Effector memory CD8-positive, alpha-beta T cell (primary cell): ENCODE results near the gene GADL1.

Experiments
- ATAC-seq: fragments of 150-1000 bp; cut with Tn5 transposase; replicated peaks from 2 replicates; pipeline ENCODE4 v1.10.0; 2021; ENCODE audit warnings: mild to moderate bottlenecking, moderate library complexity
- DNase-seq, 3 experiments: peaks; one replicate each; pipeline ENCODE4 v3.0.0; 2021
- H3K27ac Mint-ChIP-seq, 2 donors: one replicate each; pipeline ENCODE4 v1.8.0; 2022; ENCODE audit warnings: mild to moderate bottlenecking in 2 of 2, mixed read lengths in 2 of 2, moderate library complexity in 2 of 2
- H3K27me3 Mint-ChIP-seq, 2 donors: one replicate each; pipeline ENCODE4 v1.8.0; 2022; ENCODE audit warnings: mixed read lengths in 2 of 2
- H3K36me3 Mint-ChIP-seq: one replicate; pipeline ENCODE4 v1.8.0; 2022; ENCODE audit warnings: mild to moderate bottlenecking, moderate library complexity, mixed read lengths; ENCODE audit not compliant: insufficient read depth
- H3K4me1 Mint-ChIP-seq, 2 donors: one replicate each; pipeline ENCODE4 v1.8.0; 2022; ENCODE audit warnings: low read depth in 2 of 2, mixed read lengths in 2 of 2
- H3K4me3 Mint-ChIP-seq, 2 donors: one replicate each; pipeline ENCODE4 v1.8.0; 2022; ENCODE audit warnings: mild to moderate bottlenecking in 2 of 2, mixed read lengths in 2 of 2, moderate library complexity in 2 of 2
- H3K9me3 Mint-ChIP-seq, 2 donors: one replicate each; pipeline ENCODE4 v1.8.0; 2022; ENCODE audit warnings: mixed read lengths in 2 of 2

GADL1 gene

GRCh38 chr3:30826531-30826942, 67.9 kb downstream of the GADL1 start:
- Mint-ChIP-seq H3K27me3 (peaks cover 17 to 31% of the 10 kb centered on the region in 2 donors), H3K9me3 (no peaks in the 10 kb centered on the region), H3K27ac (no peak overlapping the region), H3K4me1 (no peaks in the 10 kb centered on the region), H3K36me3 (no peaks in the 10 kb centered on the region), H3K4me3 (no peak overlapping the region)
- DNase-seq (no peak), ATAC-seq (no peak)

GRCh38 chr3:30819067-30819798, 75.2 kb downstream of the GADL1 start:
- ATAC-seq (no peak), DNase-seq (no peak)
- no peaks in the 10 kb centered on the region for H3K36me3 Mint-ChIP-seq
- H3K9me3 Mint-ChIP-seq: no peaks in the 10 kb centered on the region
- no peak overlapping the region for H3K4me3 Mint-ChIP-seq
- H3K4me1 Mint-ChIP-seq: no peaks in the 10 kb centered on the region
- H3K27ac Mint-ChIP-seq: no peak overlapping the region
- peaks cover 16 to 21% of the 10 kb centered on the region in 2 donors for H3K27me3 Mint-ChIP-seq

- Mint-ChIP-seq H3K36me3 (no peaks in the 10 kb centered on the region), H3K27me3 (peaks cover 27 to 29% of the 10 kb centered on the region in 2 donors)
These were observed 80.7 kb downstream of the GADL1 start for GRCh38 chr3:30813734-30814133.

GRCh38 chr3:30811151-30811795, 83.2 kb downstream of the GADL1 start:
- Mint-ChIP-seq H3K4me3 (no peak overlapping the region), H3K4me1 (peaks cover 3 to 4% of the 10 kb centered on the region in 2 donors), H3K27ac (no peak overlapping the region), H3K9me3 (no peaks in the 10 kb centered on the region), H3K36me3 (no peaks in the 10 kb centered on the region), H3K27me3 (peaks cover 31 to 39% of the 10 kb centered on the region in 2 donors)
- ATAC-seq: no peak
- no peak for DNase-seq

More at GRCh38 chr3:30813734-30814133, 80.7 kb downstream of the GADL1 start:
- H3K4me1 Mint-ChIP-seq: peaks cover 3 to 4% of the 10 kb centered on the region in 2 donors
- DNase-seq (no peak), ATAC-seq (no peak)
- H3K4me3 Mint-ChIP-seq: no peak overlapping the region
- no peak overlapping the region for H3K27ac Mint-ChIP-seq
- no peaks in the 10 kb centered on the region for H3K9me3 Mint-ChIP-seq

GRCh38 chr3:30810625-30811024, 83.8 kb downstream of the GADL1 start:
- Mint-ChIP-seq H3K36me3 (no peaks in the 10 kb centered on the region), H3K4me3 (no peak overlapping the region), H3K27ac (no peak overlapping the region), H3K9me3 (no peaks in the 10 kb centered on the region), H3K27me3 (peaks cover 31 to 33% of the 10 kb centered on the region in 2 donors), H3K4me1 (peaks cover 3 to 4% of the 10 kb centered on the region in 2 donors)
- no peak for DNase-seq
- ATAC-seq: no peak

GRCh38 chr3:30805695-30806094, 88.8 kb downstream of the GADL1 start:
- no peak for DNase-seq
- Mint-ChIP-seq H3K27me3 (peaks cover 16 to 17% of the 10 kb centered on the region in 2 donors), H3K4me1 (peaks cover 2 to 3% of the 10 kb centered on the region in 2 donors), H3K27ac (no peak overlapping the region), H3K4me3 (no peak overlapping the region), H3K36me3 (no peaks in the 10 kb centered on the region), H3K9me3 (no peaks in the 10 kb centered on the region)
- no peak for ATAC-seq

GRCh38 chr3:30804984-30805383, 89.5 kb downstream of the GADL1 start:
- peaks cover 10 to 11% of the 10 kb centered on the region in 2 donors for H3K27me3 Mint-ChIP-seq
- H3K4me1 Mint-ChIP-seq: no peaks in the 10 kb centered on the region
- H3K4me3 Mint-ChIP-seq: no peak overlapping the region
- no peak for DNase-seq
- H3K36me3 Mint-ChIP-seq: no peaks in the 10 kb centered on the region
- H3K27ac Mint-ChIP-seq: no peak overlapping the region
- ATAC-seq: no peak
- H3K9me3 Mint-ChIP-seq: no peaks in the 10 kb centered on the region

GRCh38 chr3:30795176-30795575, 99.3 kb downstream of the GADL1 start:
- no peaks in the 10 kb centered on the region for H3K4me1 Mint-ChIP-seq
- H3K27me3 Mint-ChIP-seq: peaks cover 8 to 14% of the 10 kb centered on the region in 2 donors
- H3K36me3 Mint-ChIP-seq: no peaks in the 10 kb centered on the region
- H3K4me3 Mint-ChIP-seq: no peak overlapping the region
- no peak overlapping the region for H3K27ac Mint-ChIP-seq
- no peak for DNase-seq
- H3K9me3 Mint-ChIP-seq: no peaks in the 10 kb centered on the region
- ATAC-seq: no peak

GRCh38 chr3:30793740-30794139, 100.7 kb downstream of the GADL1 start:
- H3K27ac Mint-ChIP-seq: no peak overlapping the region
- H3K4me3 Mint-ChIP-seq: no peak overlapping the region
- ATAC-seq (no peak), DNase-seq (no peak)
- no peaks in the 10 kb centered on the region for H3K36me3 Mint-ChIP-seq
- no peaks in the 10 kb centered on the region for H3K9me3 Mint-ChIP-seq
- no peaks in the 10 kb centered on the region for H3K4me1 Mint-ChIP-seq
- peaks cover 9 to 11% of the 10 kb centered on the region in 2 donors for H3K27me3 Mint-ChIP-seq

- DNase-seq (no peak), ATAC-seq (no peak)
- no peaks in the 10 kb centered on the region for H3K9me3 Mint-ChIP-seq
- no peaks in the 10 kb centered on the region for H3K4me1 Mint-ChIP-seq
- H3K4me3 Mint-ChIP-seq: no peak overlapping the region
- H3K27ac Mint-ChIP-seq: no peak overlapping the region
- peaks cover 10 to 26% of the 10 kb centered on the region in 2 donors for H3K27me3 Mint-ChIP-seq
- no peaks in the 10 kb centered on the region for H3K36me3 Mint-ChIP-seq
These were observed 104.3 kb downstream of the GADL1 start for GRCh38 chr3:30790150-30790549.

GRCh38 chr3:30786365-30786764, 108.1 kb downstream of the GADL1 start:
- H3K27me3 Mint-ChIP-seq: peaks cover 19 to 26% of the 10 kb centered on the region in 2 donors
- ATAC-seq: no peak
- no peak overlapping the region for H3K4me3 Mint-ChIP-seq
- H3K4me1 Mint-ChIP-seq: no peaks in the 10 kb centered on the region
- H3K27ac Mint-ChIP-seq: no peak overlapping the region
- H3K36me3 Mint-ChIP-seq: no peaks in the 10 kb centered on the region
- no peak for DNase-seq
- H3K9me3 Mint-ChIP-seq: no peaks in the 10 kb centered on the region

- no peak overlapping the region for H3K27ac Mint-ChIP-seq
- H3K36me3 Mint-ChIP-seq: no peaks in the 10 kb centered on the region
- H3K4me1 Mint-ChIP-seq: no peaks in the 10 kb centered on the region
- H3K9me3 Mint-ChIP-seq: no peaks in the 10 kb centered on the region
- peaks cover 15 to 37% of the 10 kb centered on the region in 2 donors for H3K27me3 Mint-ChIP-seq
- ATAC-seq: no peak
- no peak for DNase-seq
- H3K4me3 Mint-ChIP-seq: no peak overlapping the region
These were observed 114.7 kb downstream of the GADL1 start for GRCh38 chr3:30779686-30780287.

- H3K4me1 Mint-ChIP-seq: no peaks in the 10 kb centered on the region
- no peak overlapping the region for H3K27ac Mint-ChIP-seq
- no peaks in the 10 kb centered on the region for H3K9me3 Mint-ChIP-seq
- peaks cover 15 to 32% of the 10 kb centered on the region in 2 donors for H3K27me3 Mint-ChIP-seq
- ATAC-seq (no peak), DNase-seq (no peak)
- no peak overlapping the region for H3K4me3 Mint-ChIP-seq
- no peaks in the 10 kb centered on the region for H3K36me3 Mint-ChIP-seq
These were observed 115.5 kb downstream of the GADL1 start for GRCh38 chr3:30778933-30779332.
